Uterus (tissue), 2 donors: ENCODE results near the gene DDX21.
"Not testable (repeated sequence)": the region's sequence is repeated elsewhere in the genome, so short reads cannot be mapped to it uniquely, and the experiment has no call there.

Experiments
- CTCF ChIP-seq, 4 experiments: fragments of 200-600 bp in 2 of 4; fragments of 450-650 bp in 2 of 4; sonication (generic) in 2 of 4; IDR thresholded peaks; one replicate each; pipeline ENCODE4 v1.5.1; 2016 to 2019; ENCODE audit warnings: antibody characterized with exemption in 4 of 4, mild to moderate bottlenecking in 2 of 4, moderate library complexity in 1 of 4
- POLR2A ChIP-seq, 2 donors: fragments of 450-650 bp; IDR thresholded peaks; one replicate each; pipeline ENCODE4 v1.6.1; 2016; ENCODE audit warnings: antibody characterized with exemption in 2 of 2, mild to moderate bottlenecking in 1 of 2, moderate library complexity in 1 of 2

DNA sequence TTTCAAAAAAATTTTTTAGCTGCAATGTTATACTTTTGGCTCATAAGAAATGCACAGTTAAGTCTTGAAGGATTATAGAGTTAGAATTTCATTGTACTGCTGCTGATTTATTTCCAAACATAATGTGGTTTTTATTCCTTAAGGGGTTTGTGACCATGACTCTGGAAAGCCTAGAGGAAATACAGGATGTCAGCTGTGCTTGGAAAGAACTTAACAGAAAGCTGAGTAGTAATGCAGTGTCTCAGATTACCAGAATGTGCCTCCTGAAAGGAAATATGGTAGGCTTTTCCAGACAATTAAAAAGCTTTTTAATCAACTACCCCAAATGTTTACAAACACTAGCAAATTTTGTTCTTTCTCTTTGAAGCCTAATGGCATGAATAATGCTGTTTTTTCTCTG is 15.1 kb upstream of the DDX21 start:
- TF ChIP-seq CTCF, POLR2A (IDR thresholded peaks at IDR 0.05): not testable (repeated sequence)
